Sciatic nerve (tissue), 2 donors: ENCODE data around the gene IL1RAP. TPM values are rescaled to one million over a fixed set of nuclear protein-coding genes. Genes with fewer than 3 reads are reported as not detected.

Experiments
- ATAC-seq: fragments of 200-7000 bp; cut with Tn5 transposase; one replicate; pipeline ENCODE4 v1.9.1; 2020; ENCODE audit warnings: mild to moderate bottlenecking, moderate library complexity
- DNase-seq: peaks from one replicate; pipeline ENCODE4 v3.0.0-alpha.2; 2020; ENCODE audit warnings: low spot score
- intact Hi-C: fragments of 100-400 bp; cut with DNase I; formaldehyde crosslinking; loops from one replicate; pipeline ENCODE4 v1.14.2; 2022
- total RNA-seq: library from RNA; stranded (reverse); fragmentation: NEBNext Ultra II Directional; extraction: Animal tissue kit (Norgen Biotek cat#: 25700); gene quantifications from one replicate; pipeline ENCODE4 v1.2.1, GENCODE V29; 2021
- donor health status: DM: no; HTN: no; CAD: no.
- donor health status: DM: no; HTN: no; CAD: no.

IL1RAP gene
- total RNA-seq, 1 donor from 2014 or later: 21.4 TPM

GRCh38 chr3:190562866-190563510 lies 49.1 kb downstream of the IL1RAP start:
- no peak for DNase-seq
- ATAC-seq: no peak
- intact Hi-C loops: no loop called here

GRCh38 chr3:190564175-190564574 lies 50.3 kb downstream of the IL1RAP start:
- no peak for ATAC-seq
- intact Hi-C loops: no loop called here
- DNase-seq: no peak

GRCh38 chr3:190566043-190566933 lies 52.4 kb downstream of the IL1RAP start:
- intact Hi-C loops: no loop called here
- ATAC-seq (peak; percentile 89), DNase-seq (peak; percentile 72)

GRCh38 chr3:190568036-190568435 lies 54.2 kb downstream of the IL1RAP start:
- no peak for DNase-seq
- ATAC-seq: no peak
- intact Hi-C loops: no loop called here

- ATAC-seq (no peak), DNase-seq (no peak)
- intact Hi-C loops: no loop called here
Measured at GRCh38 chr3:190574473-190574872, 60.6 kb downstream of the IL1RAP start.

- DNase-seq (no peak), ATAC-seq (peak; percentile 62)
- intact Hi-C loops: no loop called here
Measured at GRCh38 chr3:190575437-190576185, 61.7 kb downstream of the IL1RAP start.

GRCh38 chr3:190577225-190577624 lies 63.3 kb downstream of the IL1RAP start:
- ATAC-seq (no peak), DNase-seq (no peak)
- intact Hi-C loops: no loop called here

GRCh38 chr3:190579514-190580137 lies 65.7 kb downstream of the IL1RAP start:
- intact Hi-C loops: no loop called here
- DNase-seq (no peak), ATAC-seq (no peak)

GRCh38 chr3:190580417-190580816 lies 66.5 kb downstream of the IL1RAP start:
- ATAC-seq: no peak
- DNase-seq: no peak
- intact Hi-C loops: no loop called here

GRCh38 chr3:190581041-190581541 lies 67.2 kb downstream of the IL1RAP start:
- DNase-seq (no peak), ATAC-seq (no peak)
- intact Hi-C loops: no loop called here

GRCh38 chr3:190582667-190583066 lies 68.8 kb downstream of the IL1RAP start:
- no peak for DNase-seq
- no peak for ATAC-seq
- intact Hi-C loops: no loop called here

- ATAC-seq: peak; percentile 67
Measured at GRCh38 chr3:190585805-190586630, 72.1 kb downstream of the IL1RAP start.

GRCh38 chr3:190586631-190587011 lies 72.7 kb downstream of the IL1RAP start:
- intact Hi-C loops: no loop called here
- ATAC-seq: no peak
- no peak for DNase-seq

More at GRCh38 chr3:190585805-190586630, 72.1 kb downstream of the IL1RAP start:
- intact Hi-C loops: no loop called here
- no peak for DNase-seq

- ATAC-seq (no peak), DNase-seq (no peak)
- intact Hi-C loops: no loop called here
Measured at GRCh38 chr3:190588570-190588969, 74.7 kb downstream of the IL1RAP start.

- DNase-seq (no peak), ATAC-seq (no peak)
- intact Hi-C loops: no loop called here
Measured at GRCh38 chr3:190589326-190589725, 75.4 kb downstream of the IL1RAP start.

GRCh38 chr3:190591080-190591479 lies 77.2 kb downstream of the IL1RAP start:
- no peak for ATAC-seq

GRCh38 chr3:190593075-190593474 lies 79.2 kb downstream of the IL1RAP start:
- intact Hi-C loops: no loop called here
- no peak for ATAC-seq

More at GRCh38 chr3:190591080-190591479, 77.2 kb downstream of the IL1RAP start:
- no peak for DNase-seq
- intact Hi-C loops: no loop called here

GRCh38 chr3:190594171-190594570 lies 80.3 kb downstream of the IL1RAP start:
- ATAC-seq (no peak), DNase-seq (no peak)
- intact Hi-C loops: no loop called here

More at GRCh38 chr3:190593075-190593474, 79.2 kb downstream of the IL1RAP start:
- DNase-seq: no peak
